ENCODE data around the gene TBL1XR1. TPM values are rescaled to one million over a fixed set of nuclear protein-coding genes. Genes with fewer than 3 reads are reported as not detected.

The TBL1XR1 gene
- total and polyA plus RNA-seq, 4 donors: 24.1 to 203 (median 77.4) TPM

- no peak for TF ChIP-seq CTCF (IDR thresholded peaks at IDR 0.05; ENCODE audit: control extremely low read depth, extremely low read depth)
- no peak for ATAC-seq (ENCODE audit: insufficient read depth, low FRiP score)
These were observed 94.7 kb downstream of the TBL1XR1 start for GRCh38 chr3:177102553-177102952.

GRCh38 chr3:177098551-177098950 is 98.7 kb downstream of the TBL1XR1 start:
- WGBS, 2 donors: 66 to 78% methylated on average over 2 of the region's 2 CpGs
- no peak for ATAC-seq (ENCODE audit: insufficient read depth, low FRiP score)

More at GRCh38 chr3:177102553-177102952, 94.7 kb downstream of the TBL1XR1 start:
- H3K4me1 ChIP-seq (ENCODE audit: control insufficient read depth in 5 of 5, insufficient read depth in 5 of 5, low read length in 5 of 5): peaks cover 6 to 23% (median 12%) of the 10 kb centered on the region in 5 donors
- DNase-seq: no peak
- peaks cover 0 to 3% (median 0%) of the 10 kb centered on the region in 4 donors for H3K36me3 ChIP-seq (ENCODE audit: control insufficient read depth in 4 of 4, insufficient read depth in 4 of 4, low read length in 4 of 4)
- no peaks in the 10 kb centered on the region for H3K9me3 ChIP-seq (ENCODE audit: control insufficient read depth in 4 of 4, insufficient read depth in 3 of 4, low read length in 3 of 4)
- H3K27me3 ChIP-seq (ENCODE audit: control insufficient read depth in 3 of 3, insufficient read depth in 3 of 3, low read length in 2 of 3): no peaks in the 10 kb centered on the region
- H3K27ac ChIP-seq (ENCODE audit: low read depth in 1 of 2, low read length in 1 of 2): peak overlapping the region in 1 of 2 donors; percentile 66
- H3K4me3 ChIP-seq: no peak overlapping the region
- H3K9ac ChIP-seq (ENCODE audit: insufficient read depth in 1 of 2, low read length in 2 of 2): no peak overlapping the region
- WGBS, 2 donors: 50 to 55% methylated on average over 3 of the region's 3 CpGs

GRCh38 chr3:177096615-177097014 is 100.7 kb downstream of the TBL1XR1 start:
- Histone ChIP-seq H3K9me3 (ENCODE audit: control insufficient read depth in 4 of 4, insufficient read depth in 3 of 4, low read length in 3 of 4) (peaks cover 0 to 4% (median 0%) of the 10 kb centered on the region in 4 donors), H3K9ac (ENCODE audit: insufficient read depth in 1 of 2, low read length in 2 of 2) (no peak overlapping the region), H3K36me3 (ENCODE audit: control insufficient read depth in 4 of 4, insufficient read depth in 4 of 4, low read length in 4 of 4) (peaks cover 0 to 7% (median under 1%) of the 10 kb centered on the region in 4 donors), H3K4me3 (no peak overlapping the region), H3K27me3 (ENCODE audit: control insufficient read depth in 3 of 3, insufficient read depth in 3 of 3, low read length in 2 of 3) (no peaks in the 10 kb centered on the region), H3K27ac (ENCODE audit: low read depth in 1 of 2, low read length in 1 of 2) (no peak overlapping the region), H3K4me1 (ENCODE audit: control insufficient read depth in 5 of 5, insufficient read depth in 5 of 5, low read length in 5 of 5) (peaks cover 0 to 7% (median 0%) of the 10 kb centered on the region in 5 donors)
- ATAC-seq (ENCODE audit: insufficient read depth, low FRiP score) (no peak), DNase-seq (peak in 2 of 3 donors; percentile 16 to 43)
- 24 to 41% methylated on average over 1 of the region's 1 CpG for WGBS, 2 donors
- no peak for TF ChIP-seq CTCF (IDR thresholded peaks at IDR 0.05; ENCODE audit: control extremely low read depth, extremely low read depth)

More at GRCh38 chr3:177098551-177098950, 98.7 kb downstream of the TBL1XR1 start:
- Histone ChIP-seq H3K27me3 (ENCODE audit: control insufficient read depth in 3 of 3, insufficient read depth in 3 of 3, low read length in 2 of 3) (no peaks in the 10 kb centered on the region), H3K4me3 (no peak overlapping the region), H3K4me1 (ENCODE audit: control insufficient read depth in 5 of 5, insufficient read depth in 5 of 5, low read length in 5 of 5) (peaks cover 0 to 11% (median 5%) of the 10 kb centered on the region in 5 donors), H3K9ac (ENCODE audit: insufficient read depth in 1 of 2, low read length in 2 of 2) (no peak overlapping the region), H3K36me3 (ENCODE audit: control insufficient read depth in 4 of 4, insufficient read depth in 4 of 4, low read length in 4 of 4) (peaks cover 0 to 7% (median 0%) of the 10 kb centered on the region in 4 donors), H3K27ac (ENCODE audit: low read depth in 1 of 2, low read length in 1 of 2) (no peak overlapping the region), H3K9me3 (ENCODE audit: control insufficient read depth in 4 of 4, insufficient read depth in 3 of 4, low read length in 3 of 4) (peaks cover 0 to 4% (median 0%) of the 10 kb centered on the region in 4 donors)
- peak in 1 of 3 donors; percentile 20 for DNase-seq
- no peak for TF ChIP-seq CTCF (IDR thresholded peaks at IDR 0.05; ENCODE audit: control extremely low read depth, extremely low read depth)

GRCh38 chr3:177093966-177094365 is 103.3 kb downstream of the TBL1XR1 start:
- Histone ChIP-seq H3K4me3 (no peak overlapping the region), H3K27ac (ENCODE audit: low read depth in 1 of 2, low read length in 1 of 2) (no peak overlapping the region), H3K27me3 (ENCODE audit: control insufficient read depth in 3 of 3, insufficient read depth in 3 of 3, low read length in 2 of 3) (no peaks in the 10 kb centered on the region), H3K9me3 (ENCODE audit: control insufficient read depth in 4 of 4, insufficient read depth in 3 of 4, low read length in 3 of 4) (peaks cover 0 to 4% (median 0%) of the 10 kb centered on the region in 4 donors), H3K36me3 (ENCODE audit: control insufficient read depth in 4 of 4, insufficient read depth in 4 of 4, low read length in 4 of 4) (peaks cover 0 to 7% (median under 1%) of the 10 kb centered on the region in 4 donors), H3K9ac (ENCODE audit: insufficient read depth in 1 of 2, low read length in 2 of 2) (no peak overlapping the region), H3K4me1 (ENCODE audit: control insufficient read depth in 5 of 5, insufficient read depth in 5 of 5, low read length in 5 of 5) (peaks cover 4 to 11% (median 8%) of the 10 kb centered on the region in 5 donors)
- DNase-seq (no peak), ATAC-seq (ENCODE audit: insufficient read depth, low FRiP score) (no peak)
- TF ChIP-seq CTCF (IDR thresholded peaks at IDR 0.05; ENCODE audit: control extremely low read depth, extremely low read depth): no peak
